Smooth muscle cell (in vitro differentiated cells): Measurements from ENCODE around the gene ALCAM. TPM values are rescaled to one million over a fixed set of nuclear protein-coding genes. Genes with fewer than 3 reads are reported as not detected.
A peak's percentile ranks its signal among the peaks of the same experiment; 100 is the strongest.

ENCODE experiments used
- DNase-seq: peaks from one replicate; lab custom pipeline; 2025; ENCODE audit not compliant: unreplicated experiment; lab: John Stamatoyannopoulos, UW
- H2AFZ ChIP-seq: fragments of 200-600 bp; sonication (generic); 2 replicates; pipeline ENCODE4 v1.6.0; 2016; ENCODE audit warnings: antibody characterized with exemption, low read depth, mild to moderate bottlenecking
- H3F3A ChIP-seq: fragments of 200-600 bp; sonication (generic); 2 replicates; pipeline ENCODE4 v1.6.0; 2017; ENCODE audit warnings: antibody characterized with exemption, low read depth
- H3K27ac ChIP-seq: fragments of 200-600 bp; sonication (generic); 2 replicates; pipeline ENCODE4 v1.5.1; 2016; ENCODE audit warnings: low read depth, mild to moderate bottlenecking
- H3K27me3 ChIP-seq: fragments of 200-600 bp; sonication (generic); 2 replicates; pipeline ENCODE4 v1.6.1; 2016; ENCODE audit warnings: low read depth, mild to moderate bottlenecking
- H3K36me3 ChIP-seq: fragments of 200-600 bp; sonication (generic); 2 replicates; pipeline ENCODE4 v1.5.1; 2016; ENCODE audit warnings: low read depth
- H3K4me1 ChIP-seq: fragments of 200-600 bp; sonication (generic); 2 replicates; pipeline ENCODE4 v1.5.1; 2016; ENCODE audit warnings: low read depth
- H3K4me2 ChIP-seq: fragments of 200-600 bp; sonication (generic); 2 replicates; pipeline ENCODE4 v1.6.0; 2016; ENCODE audit warnings: mild to moderate bottlenecking
- H3K4me3 ChIP-seq: fragments of 200-600 bp; sonication (generic); 2 replicates; pipeline ENCODE4 v1.5.1; 2016; ENCODE audit warnings: mild to moderate bottlenecking
- H3K79me2 ChIP-seq: fragments of 200-600 bp; sonication (generic); 2 replicates; pipeline ENCODE4 v1.6.0; 2016; ENCODE audit warnings: low read depth, mild to moderate bottlenecking
- H3K9ac ChIP-seq: fragments of 200-600 bp; sonication (generic); 2 replicates; pipeline ENCODE4 v1.6.0; 2016; ENCODE audit warnings: low read depth
- H3K9me3 ChIP-seq: fragments of 200-600 bp; sonication (generic); replicated peaks from 2 replicates; pipeline ENCODE4 v1.5.1; 2016; ENCODE audit warnings: low read depth
- H4K20me1 ChIP-seq: fragments of 200-600 bp; sonication (generic); 2 replicates; pipeline ENCODE4 v1.6.0; 2016; ENCODE audit warnings: low read depth
- CTCF ChIP-seq: fragments of 200-600 bp; sonication (generic); IDR thresholded peaks from 2 replicates; pipeline ENCODE4 v1.5.1; 2017; ENCODE audit warnings: borderline replicate concordance, mild to moderate bottlenecking, antibody characterized with exemption; ENCODE audit not compliant: insufficient read depth, poor library complexity, severe bottlenecking
- WGBS: methylation state at CpG from one replicate; pipeline ENCODE4 v1.1.7; 2016; ENCODE audit warnings: low lambda C conversion rate; 5-methylcytosine and 5-hydroxymethylcytosine counted together
- polyA plus RNA-seq: library from polyadenylated mRNA; unstranded; fragments of >200 nt; fragmentation: Nextera tagmentation; extraction: Ambion mirVana; gene quantifications from 2 replicates; pipeline ENCODE4 v1.2.1, GENCODE V29; 2016
- total RNA-seq: library from RNA; depleted of rRNA; stranded (reverse); fragments of >200 nt; gene quantifications from 2 replicates; pipeline ENCODE4 v1.2.3, GENCODE V29; 2014

The ALCAM gene
- total and polyA plus RNA-seq, 2 experiments from 2014 or later: 110 to 314 TPM

- Histone ChIP-seq H3K4me1 (peaks cover 16% of the 10 kb centered on the region), H3K36me3 (no peaks in the 10 kb centered on the region), H3K4me2 (peak overlapping the region; percentile 64), H3K9ac (no peak overlapping the region), H3K4me3 (no peak overlapping the region), H3F3A (peaks cover 2% of the 10 kb centered on the region), H4K20me1 (no peaks in the 10 kb centered on the region), H3K9me3 (no peaks in the 10 kb centered on the region), H3K79me2 (peaks cover 100% of the 10 kb centered on the region), H2AFZ (no peak overlapping the region), H3K27me3 (no peaks in the 10 kb centered on the region), H3K27ac (peak overlapping the region; percentile 34)
- no peak for TF ChIP-seq CTCF
- DNase-seq: no peak
- 22% methylated on average over 2 of the region's 2 CpGs for WGBS
Observed at GRCh38 chr3:105466495-105467404, 100.0 kb downstream of the ALCAM start.

GRCh38 chr3:105470851-105471250 is 104.1 kb downstream of the ALCAM start:
- no peak overlapping the region for H3K9ac ChIP-seq
- no peak overlapping the region for H3K4me2 ChIP-seq
- H3K27me3 ChIP-seq: no peaks in the 10 kb centered on the region
- no peaks in the 10 kb centered on the region for H3K36me3 ChIP-seq
- 94% methylated on average over 2 of the region's 2 CpGs for WGBS
- H3K79me2 ChIP-seq: peaks cover 98% of the 10 kb centered on the region
- H2AFZ ChIP-seq: no peak overlapping the region
- no peak for DNase-seq
- H3K27ac ChIP-seq: peak overlapping the region; percentile 85
- H3K9me3 ChIP-seq: no peaks in the 10 kb centered on the region
- peaks cover 8% of the 10 kb centered on the region for H3F3A ChIP-seq
- H3K4me1 ChIP-seq: peaks cover 32% of the 10 kb centered on the region
- H4K20me1 ChIP-seq: peaks cover 6% of the 10 kb centered on the region
- TF ChIP-seq CTCF: no peak
- H3K4me3 ChIP-seq: no peak overlapping the region

GRCh38 chr3:105473521-105474223 is 107.0 kb downstream of the ALCAM start:
- no peaks in the 10 kb centered on the region for H3K36me3 ChIP-seq
- peak overlapping the region; percentile 41 for H3K9ac ChIP-seq
- peaks cover 8% of the 10 kb centered on the region for H3F3A ChIP-seq
- H3K27me3 ChIP-seq: no peaks in the 10 kb centered on the region
- DNase-seq: no peak
- H3K4me3 ChIP-seq: no peak overlapping the region
- H3K4me2 ChIP-seq: peak overlapping the region; percentile 76
- H3K27ac ChIP-seq: peak overlapping the region; percentile 85
- H4K20me1 ChIP-seq: peaks cover 6% of the 10 kb centered on the region
- H3K9me3 ChIP-seq: peaks cover 3% of the 10 kb centered on the region
- no peak overlapping the region for H2AFZ ChIP-seq
- H3K79me2 ChIP-seq: peaks cover 98% of the 10 kb centered on the region
- TF ChIP-seq CTCF: no peak
- peaks cover 23% of the 10 kb centered on the region for H3K4me1 ChIP-seq
